DMS114 treated with DMSO at 0.1 percent for 48 hours (cell line): ENCODE measurements around the gene LARGE1.

ENCODE experiments used
- DNase-seq: peaks from one replicate; lab custom pipeline; 2025; ENCODE audit not compliant: unreplicated experiment; lab: John Stamatoyannopoulos, UW

LARGE1 gene

GRCh38 chr22:33914131-33914530 is 6.1 kb downstream of the LARGE1 start:
- DNase-seq = no peak

DNA sequence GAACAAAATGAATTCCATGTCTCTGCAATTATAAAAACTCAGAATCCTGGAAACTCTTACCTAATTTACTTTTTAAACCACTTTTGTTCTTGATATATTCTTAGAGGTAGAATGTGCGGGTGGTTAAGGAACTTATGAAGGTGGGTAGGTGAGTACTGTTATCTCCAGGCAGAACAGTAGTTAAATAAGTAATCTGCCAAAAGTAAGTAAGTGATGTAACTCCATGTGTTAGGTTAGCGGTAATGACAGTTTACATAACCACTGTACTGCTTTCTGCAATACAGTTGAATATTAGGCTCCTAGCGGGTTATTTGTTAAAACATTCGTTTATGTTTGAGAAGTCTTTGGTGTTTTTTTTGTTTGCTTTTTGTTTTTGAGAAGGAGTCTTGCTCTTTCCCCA is 7.1 kb downstream of the LARGE1 start:
- DNase-seq = no peak

DNA sequence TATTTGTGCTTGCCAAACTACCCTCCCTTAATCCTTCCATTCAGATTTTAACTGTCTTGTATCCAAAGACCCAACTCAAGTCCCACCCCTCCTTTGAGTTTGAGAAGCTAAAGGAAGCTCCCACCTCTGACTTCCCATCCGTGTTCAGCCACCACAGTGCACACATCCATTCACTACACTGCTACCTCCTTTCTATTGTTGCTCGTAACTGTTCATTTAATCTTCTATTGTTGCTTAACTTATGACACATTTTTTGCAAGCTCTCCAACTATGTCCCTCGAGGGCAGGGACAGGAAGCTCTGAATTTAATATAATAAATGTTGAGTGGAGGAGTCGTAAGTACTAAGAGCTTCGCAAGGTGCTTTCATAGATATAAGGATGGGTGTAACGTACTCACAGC is 10.4 kb downstream of the LARGE1 start:
- no peak for DNase-seq

DNA sequence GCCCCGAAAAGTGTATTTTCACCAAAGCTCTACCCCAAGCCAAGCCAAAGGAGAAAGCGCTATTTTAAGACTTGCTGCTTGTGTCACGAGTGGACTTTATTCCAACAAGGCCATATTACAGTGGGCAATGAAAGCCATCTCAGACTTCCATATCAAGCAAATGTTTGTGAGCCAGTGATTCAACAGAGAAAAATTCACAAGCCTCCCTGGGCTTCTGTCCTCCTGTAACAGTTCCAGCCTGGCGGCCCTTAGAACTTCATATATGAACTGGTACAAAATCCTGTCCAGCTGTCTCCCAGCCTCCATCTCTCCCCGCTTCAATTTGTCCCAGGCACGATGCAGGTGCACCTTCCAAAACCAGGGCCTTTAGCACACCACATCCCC is 11.2 kb downstream of the LARGE1 start:
- DNase-seq = no peak

DNA sequence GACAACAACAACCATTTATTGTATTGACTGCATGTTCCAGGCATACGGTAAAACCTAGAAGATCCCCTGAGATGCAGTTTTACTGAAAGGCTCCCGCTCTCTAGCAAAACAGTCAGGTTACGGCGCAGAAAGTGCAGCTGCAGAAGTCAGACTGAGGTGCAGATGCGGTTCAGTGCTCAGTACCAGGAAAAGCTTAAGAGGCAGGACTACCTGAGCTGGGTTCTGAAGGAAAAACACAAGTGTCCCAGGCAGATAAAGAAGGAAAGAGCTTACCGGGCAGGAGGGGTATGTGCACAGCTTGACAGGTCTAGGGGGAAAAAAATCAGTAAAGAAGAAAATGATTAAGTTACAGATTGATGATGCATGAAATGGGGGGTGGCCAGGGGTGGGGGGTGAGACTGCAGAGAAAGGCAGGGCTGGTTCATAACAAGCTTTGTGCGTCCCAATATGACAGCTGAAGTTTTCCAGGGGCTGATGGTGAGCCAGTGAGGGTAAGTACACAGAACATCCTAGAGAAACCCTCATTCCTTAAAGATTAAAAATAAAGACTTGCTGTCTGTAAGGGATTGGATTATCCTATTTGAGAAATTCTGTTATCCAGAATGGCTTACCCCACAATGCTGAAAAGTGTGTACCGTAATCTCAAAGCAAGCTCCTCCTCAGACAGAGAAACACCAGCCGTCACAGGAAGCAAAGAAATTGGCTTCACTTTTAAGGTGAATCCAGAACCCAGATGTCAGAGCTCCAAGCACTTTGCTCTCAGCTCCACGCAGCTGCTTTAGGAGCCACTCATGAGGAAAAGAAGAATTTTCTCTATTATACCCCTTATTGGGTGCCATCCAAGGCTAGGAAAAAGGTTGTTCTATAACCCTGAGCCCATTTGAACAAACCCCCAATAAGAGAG is 11.9 kb downstream of the LARGE1 start:
- no peak for DNase-seq

GRCh38 chr22:33906954-33907353 is 13.3 kb downstream of the LARGE1 start:
- DNase-seq = no peak

- DNase-seq = no peak
Measured at GRCh38 chr22:33906475-33906874, 13.8 kb downstream of the LARGE1 start.

DNA sequence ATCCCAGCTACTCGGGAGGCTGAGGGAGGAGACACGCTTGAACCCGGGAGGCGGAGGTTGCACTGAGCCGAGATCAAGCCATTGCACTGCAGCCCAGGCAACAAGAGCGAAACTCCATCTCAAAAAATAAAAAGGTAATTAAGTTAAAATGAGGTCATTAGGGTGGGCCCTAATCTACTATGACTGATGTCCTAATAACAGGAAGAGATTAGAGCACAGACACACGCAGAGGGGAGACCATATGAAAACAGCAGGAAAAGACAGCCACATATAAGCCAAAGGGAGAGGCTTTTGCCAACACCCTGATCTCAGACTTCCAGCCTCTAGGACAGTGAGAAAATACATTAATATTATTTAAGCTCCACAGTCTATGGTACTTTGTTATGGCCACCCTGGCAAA is 17.3 kb downstream of the LARGE1 start:
- no peak for DNase-seq

GRCh38 chr22:33902073-33902472 is 18.2 kb downstream of the LARGE1 start:
- DNase-seq = no peak

DNA sequence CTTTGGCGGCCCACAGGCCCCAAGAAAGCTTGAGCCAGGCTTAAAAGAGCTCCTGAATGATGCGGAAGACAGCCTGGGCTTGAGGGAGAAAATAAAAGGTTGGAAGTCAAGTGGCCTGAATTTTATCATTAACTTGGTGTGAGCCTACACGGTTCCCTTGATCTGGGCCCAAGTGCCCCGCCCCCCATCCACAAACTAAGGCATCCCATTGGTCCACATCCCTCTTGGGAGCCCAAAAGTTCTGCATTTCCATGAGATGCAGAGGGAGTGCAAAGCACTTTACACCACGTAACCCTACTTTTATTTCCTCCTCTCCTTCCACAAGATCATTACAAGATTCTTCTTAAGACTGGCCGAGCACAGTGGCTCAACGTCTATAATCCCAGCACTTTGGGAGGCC is 22.2 kb downstream of the LARGE1 start:
- DNase-seq = no peak

DNA sequence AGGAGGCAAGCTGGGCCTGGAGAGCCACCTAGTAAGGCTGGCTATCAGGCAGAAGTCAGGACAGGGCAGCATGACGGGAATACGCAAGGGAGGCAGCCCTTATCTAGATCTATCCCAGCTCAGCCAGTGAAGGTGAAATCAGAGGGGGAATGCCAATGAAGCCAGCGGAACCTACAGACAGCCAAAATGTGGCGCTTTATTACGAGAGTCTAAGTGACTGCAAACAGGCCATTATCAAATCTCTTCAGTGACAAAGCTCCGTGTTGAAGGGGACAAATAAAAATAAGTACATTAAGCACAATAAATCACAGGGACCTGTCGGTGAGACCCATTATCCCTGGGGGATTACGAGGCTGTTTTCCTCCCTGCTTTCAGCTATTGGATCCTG is 22.8 kb downstream of the LARGE1 start:
- no peak for DNase-seq

- DNase-seq = no peak
Measured at GRCh38 chr22:33896575-33897447, 23.5 kb downstream of the LARGE1 start.

- DNase-seq = no peak
Measured at GRCh38 chr22:33896154-33896553, 24.1 kb downstream of the LARGE1 start.

DNA sequence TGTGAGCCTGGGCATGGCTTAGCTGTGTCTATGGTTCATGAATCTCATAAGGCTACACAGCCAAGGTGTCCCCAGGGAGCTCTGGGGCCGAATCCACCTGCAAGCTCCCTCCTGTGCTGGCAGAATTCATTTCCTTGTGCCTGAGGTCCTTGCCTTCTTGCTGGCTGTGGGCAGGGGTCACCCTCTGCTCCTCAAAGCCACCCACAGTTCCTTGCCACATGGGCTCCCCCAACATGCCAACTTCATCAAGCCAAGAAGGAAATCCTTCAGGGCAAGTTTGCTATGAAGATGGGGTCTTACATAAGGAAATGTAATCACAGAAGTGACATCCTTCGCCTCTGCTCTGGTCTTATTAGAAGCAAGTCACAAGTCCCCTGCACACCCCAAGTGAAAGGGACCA is 24.8 kb downstream of the LARGE1 start:
- DNase-seq = no peak

- no peak for DNase-seq
Measured at GRCh38 chr22:33894515-33894914, 25.8 kb downstream of the LARGE1 start.

DNA sequence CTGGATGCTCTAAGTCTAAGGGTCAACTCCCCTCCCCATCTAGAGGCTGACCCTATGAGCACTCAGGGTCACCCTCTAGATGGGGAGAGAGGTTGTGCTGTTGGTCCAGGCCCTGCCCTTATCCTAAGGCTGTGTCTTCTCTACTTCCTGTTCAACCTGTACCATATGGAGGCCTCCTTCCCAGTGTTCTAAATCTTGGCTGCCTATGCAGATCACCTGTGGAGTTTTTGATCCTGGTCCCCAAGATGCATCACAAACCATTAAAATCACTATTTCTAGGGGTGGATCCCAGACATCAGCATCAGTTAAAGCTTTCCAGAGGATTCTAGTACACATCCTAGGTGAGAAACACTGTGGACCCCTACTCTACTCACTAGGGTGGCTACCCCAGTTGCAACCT is 26.2 kb downstream of the LARGE1 start:
- no peak for DNase-seq

DNA sequence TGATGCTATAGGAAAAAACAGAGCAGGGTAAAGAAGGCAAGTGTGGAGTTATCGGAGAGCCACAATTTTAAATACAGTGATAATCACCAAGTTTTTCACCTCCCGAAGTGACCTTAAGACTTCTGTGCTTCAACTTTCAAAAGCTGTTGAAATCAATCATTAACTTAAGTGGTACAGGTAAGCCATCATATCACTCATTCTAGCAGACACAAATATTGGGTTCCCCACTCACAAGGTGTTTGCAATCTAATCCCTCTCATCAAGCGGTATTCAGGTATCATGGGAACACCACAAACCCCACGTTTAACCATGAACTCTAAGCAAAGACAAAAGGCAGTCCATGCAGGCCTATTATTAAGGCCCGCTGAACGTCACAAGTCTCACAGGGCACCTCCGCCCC is 26.8 kb downstream of the LARGE1 start:
- DNase-seq = no peak

DNA sequence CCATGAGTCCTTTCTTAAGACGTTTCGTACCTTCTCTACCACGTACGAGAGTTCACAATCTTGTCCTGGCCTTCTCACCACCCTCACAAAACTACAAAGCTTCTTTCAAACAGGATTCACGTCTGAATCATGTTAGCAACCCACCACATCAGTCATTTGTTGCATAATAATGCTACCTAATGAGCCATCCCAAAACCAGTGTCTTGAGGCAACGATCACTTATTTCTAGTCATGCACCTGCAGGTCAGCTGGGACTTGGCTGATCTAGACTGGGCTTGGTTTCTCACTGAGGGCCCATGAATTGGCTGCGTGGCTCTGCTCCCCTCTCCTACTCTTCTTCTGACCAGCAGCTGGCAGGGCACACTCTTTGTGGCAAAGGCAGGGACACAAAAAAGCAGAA is 28.3 kb downstream of the LARGE1 start:
- no peak for DNase-seq

DNA sequence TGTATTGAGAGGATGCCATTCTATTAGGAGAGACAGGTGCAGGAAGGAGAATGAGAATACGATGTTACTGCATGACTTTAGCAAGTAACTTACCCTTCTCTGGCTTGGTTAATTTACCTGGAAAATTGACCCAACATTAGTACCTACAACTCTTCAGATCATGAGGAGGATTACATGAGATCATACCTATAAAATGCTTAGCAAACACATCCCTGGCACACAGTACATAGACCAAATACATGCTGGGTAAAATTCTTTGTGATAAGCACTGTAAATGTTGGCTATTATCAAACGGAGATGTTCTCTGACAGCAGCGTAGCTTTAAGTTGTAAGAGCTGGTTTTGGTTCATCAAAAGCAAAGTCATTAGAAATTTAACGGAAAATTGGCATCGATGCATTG is 28.8 kb downstream of the LARGE1 start:
- DNase-seq = no peak

DNA sequence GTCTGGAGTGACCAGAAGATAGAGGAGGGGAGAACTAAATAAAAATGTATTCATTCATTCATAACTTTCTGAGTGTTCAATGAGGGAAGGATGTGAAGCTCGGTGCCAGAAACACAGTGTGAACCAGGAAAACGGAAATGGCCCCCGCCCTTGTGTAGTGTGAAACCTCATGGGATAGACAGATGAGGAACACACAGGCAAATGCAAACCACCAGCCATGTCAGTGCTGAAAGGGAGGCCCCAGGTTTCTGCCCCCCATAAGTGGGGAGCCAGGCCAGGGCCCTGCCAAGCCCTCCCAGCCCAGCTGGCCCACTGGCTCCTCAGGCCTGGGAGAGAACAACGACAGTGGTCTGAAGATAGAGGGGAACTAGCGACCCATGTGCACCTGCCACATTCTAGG is 30.5 kb downstream of the LARGE1 start:
- no peak for DNase-seq

DNA sequence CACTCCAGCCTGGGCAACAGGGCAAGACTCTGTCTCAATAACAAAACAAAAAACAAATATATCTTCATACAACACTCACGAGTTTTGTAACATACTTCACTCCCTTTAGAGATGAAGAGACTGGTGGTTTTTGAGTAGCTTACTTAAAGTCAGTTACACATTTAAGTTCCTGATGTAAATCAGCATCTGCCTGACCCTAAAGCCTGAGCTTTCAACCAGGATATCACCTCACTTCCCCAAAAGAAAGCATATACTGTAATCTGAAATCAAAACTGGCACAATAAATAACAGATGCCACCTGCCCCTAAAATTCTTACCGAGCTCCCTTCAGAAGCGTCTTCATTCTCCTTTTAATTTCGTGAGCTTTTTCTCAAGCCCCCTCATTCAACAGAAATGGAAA is 31.5 kb downstream of the LARGE1 start:
- no peak for DNase-seq

- DNase-seq = no peak
Measured at GRCh38 chr22:33887173-33887572, 33.1 kb downstream of the LARGE1 start.
